ENCODE measurements around the gene DIDO1.

The DIDO1 gene

GRCh38 chr20:62829231-62830230, 96.8 kb downstream of the DIDO1 start:
- DNase-seq = no peak

- DNase-seq = no peak
Measured at GRCh38 chr20:62828511-62829230, 97.6 kb downstream of the DIDO1 start.

- no peak for DNase-seq
Measured at GRCh38 chr20:62828051-62828450, 98.3 kb downstream of the DIDO1 start.

Data from NCI-H2029 (cell line).